Esophagus squamous epithelium (tissue), 5 donors: ENCODE measurements around the gene RBM17. TPM values are rescaled to one million over a fixed set of nuclear protein-coding genes. Genes with fewer than 3 reads are reported as not detected.
A peak's percentile ranks its signal among the peaks of the same experiment; 100 is the strongest.

Source experiments
- DNase-seq: peaks from one replicate; lab custom pipeline; 2025; lab: John Stamatoyannopoulos, UW
- H3K27ac ChIP-seq, 4 donors: fragments of 200-600 bp; sonication (generic); one replicate each; pipeline ENCODE4 v1.5.1; 2016 to 2019; ENCODE audit warnings: mild to moderate bottlenecking in 1 of 4
- H3K27me3 ChIP-seq, 4 donors: fragments of 200-600 bp; sonication (generic); 1 replicate in 3 of 4; 2 replicates in 1 of 4; pipeline versions ENCODE4 v1.5.1 to v1.6.0; 2017 to 2021; ENCODE audit warnings: antibody characterized with exemption in 1 of 4
- H3K36me3 ChIP-seq, 3 donors: fragments of 200-600 bp; sonication (generic); one replicate each; pipeline ENCODE4 v1.5.1; 2016 to 2019
- H3K4me1 ChIP-seq, 3 donors: fragments of 200-600 bp; sonication (generic); one replicate each; pipeline ENCODE4 v1.5.1; 2017 to 2019
- H3K4me3 ChIP-seq, 4 donors: fragments of 200-600 bp; sonication (generic); 1 replicate in 3 of 4; 2 replicates in 1 of 4; pipeline ENCODE4 v1.5.1; 2016 to 2019; ENCODE audit warnings: mild to moderate bottlenecking in 2 of 4, moderate library complexity in 1 of 4
- H3K9me3 ChIP-seq, 3 donors: fragments of 200-600 bp; sonication (generic); one replicate each; pipeline ENCODE4 v1.5.1; 2016 to 2019
- POLR2A ChIP-seq, 4 donors: fragments of 450-650 bp; IDR thresholded peaks; one replicate each; pipeline ENCODE4 v1.6.1; 2017; ENCODE audit warnings: antibody characterized with exemption in 4 of 4, mild to moderate bottlenecking in 4 of 4, moderate library complexity in 3 of 4
- WGBS, 2 donors: methylation state at CpG; one replicate each; pipeline ENCODE4 v1.1.5; 2018; 5-methylcytosine and 5-hydroxymethylcytosine counted together
- intact Hi-C: fragments of 100-400 bp; cut with DNase I; formaldehyde crosslinking; loops from one replicate; pipeline ENCODE4 v1.15.0; 2022
- total RNA-seq, 4 donors: library from RNA; depleted of rRNA; stranded (reverse); fragments of >200 nt; gene quantifications; one replicate each; pipeline ENCODE4 v1.1.0, GENCODE V29; 2016
- TF ChIP-seq, protein P1 (sequence below), 6 experiments: fragments of 450-650 bp in 4 of 6; fragments of 200-600 bp in 2 of 6; sonication (generic) in 2 of 6; IDR thresholded peaks; one replicate each; pipeline ENCODE4 v1.5.1; 2016 to 2019; ENCODE audit warnings: antibody characterized with exemption in 6 of 6, mild to moderate bottlenecking in 4 of 6, moderate library complexity in 4 of 6
- donor health status: DM: yes; HTN: yes; CAD: no.

RBM17 gene
- total RNA-seq, 4 donors from 2014 or later = 35.7 to 61.8 (median 39.4) TPM

DNA sequence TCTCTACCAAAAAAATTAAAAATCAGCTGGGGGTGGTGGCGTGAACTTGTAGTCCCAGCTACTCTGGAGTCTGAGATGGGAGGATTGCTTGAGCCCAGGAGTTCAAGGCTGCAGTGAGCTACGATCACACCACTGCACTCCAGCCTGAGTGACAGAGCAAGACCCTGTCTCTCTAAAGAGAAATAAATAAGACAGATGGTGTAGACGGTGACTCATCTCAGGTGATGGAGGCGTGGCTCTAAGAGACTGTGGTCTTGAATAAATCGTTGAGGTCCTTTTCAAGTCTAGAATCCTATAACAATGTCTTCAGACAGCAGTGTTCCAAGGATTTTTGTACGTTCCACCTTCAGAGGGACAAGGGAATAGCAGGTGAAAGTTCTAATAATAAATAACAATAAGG, 60.1 kb downstream of the RBM17 start:
- intact Hi-C loops = no loop called here
- Histone ChIP-seq H3K9me3 (no peaks in the 10 kb centered on the region), H3K27me3 (no peaks in the 10 kb centered on the region), H3K27ac (no peak overlapping the region), H3K4me1 (peaks cover 9 to 63% (median 10%) of the 10 kb centered on the region in 3 donors), H3K4me3 (no peak overlapping the region), H3K36me3 (no peaks in the 10 kb centered on the region)
- DNase-seq = no peak
- no peak for TF ChIP-seq POLR2A (IDR thresholded peaks at IDR 0.05)
- TF ChIP-seq, protein P1, sequence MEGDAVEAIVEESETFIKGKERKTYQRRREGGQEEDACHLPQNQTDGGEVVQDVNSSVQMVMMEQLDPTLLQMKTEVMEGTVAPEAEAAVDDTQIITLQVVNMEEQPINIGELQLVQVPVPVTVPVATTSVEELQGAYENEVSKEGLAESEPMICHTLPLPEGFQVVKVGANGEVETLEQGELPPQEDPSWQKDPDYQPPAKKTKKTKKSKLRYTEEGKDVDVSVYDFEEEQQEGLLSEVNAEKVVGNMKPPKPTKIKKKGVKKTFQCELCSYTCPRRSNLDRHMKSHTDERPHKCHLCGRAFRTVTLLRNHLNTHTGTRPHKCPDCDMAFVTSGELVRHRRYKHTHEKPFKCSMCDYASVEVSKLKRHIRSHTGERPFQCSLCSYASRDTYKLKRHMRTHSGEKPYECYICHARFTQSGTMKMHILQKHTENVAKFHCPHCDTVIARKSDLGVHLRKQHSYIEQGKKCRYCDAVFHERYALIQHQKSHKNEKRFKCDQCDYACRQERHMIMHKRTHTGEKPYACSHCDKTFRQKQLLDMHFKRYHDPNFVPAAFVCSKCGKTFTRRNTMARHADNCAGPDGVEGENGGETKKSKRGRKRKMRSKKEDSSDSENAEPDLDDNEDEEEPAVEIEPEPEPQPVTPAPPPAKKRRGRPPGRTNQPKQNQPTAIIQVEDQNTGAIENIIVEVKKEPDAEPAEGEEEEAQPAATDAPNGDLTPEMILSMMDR (IDR thresholded peaks at IDR 0.05) = no peak
- 70% methylated on average over 6 of the region's 6 CpGs for WGBS, 2 donors

DNA sequence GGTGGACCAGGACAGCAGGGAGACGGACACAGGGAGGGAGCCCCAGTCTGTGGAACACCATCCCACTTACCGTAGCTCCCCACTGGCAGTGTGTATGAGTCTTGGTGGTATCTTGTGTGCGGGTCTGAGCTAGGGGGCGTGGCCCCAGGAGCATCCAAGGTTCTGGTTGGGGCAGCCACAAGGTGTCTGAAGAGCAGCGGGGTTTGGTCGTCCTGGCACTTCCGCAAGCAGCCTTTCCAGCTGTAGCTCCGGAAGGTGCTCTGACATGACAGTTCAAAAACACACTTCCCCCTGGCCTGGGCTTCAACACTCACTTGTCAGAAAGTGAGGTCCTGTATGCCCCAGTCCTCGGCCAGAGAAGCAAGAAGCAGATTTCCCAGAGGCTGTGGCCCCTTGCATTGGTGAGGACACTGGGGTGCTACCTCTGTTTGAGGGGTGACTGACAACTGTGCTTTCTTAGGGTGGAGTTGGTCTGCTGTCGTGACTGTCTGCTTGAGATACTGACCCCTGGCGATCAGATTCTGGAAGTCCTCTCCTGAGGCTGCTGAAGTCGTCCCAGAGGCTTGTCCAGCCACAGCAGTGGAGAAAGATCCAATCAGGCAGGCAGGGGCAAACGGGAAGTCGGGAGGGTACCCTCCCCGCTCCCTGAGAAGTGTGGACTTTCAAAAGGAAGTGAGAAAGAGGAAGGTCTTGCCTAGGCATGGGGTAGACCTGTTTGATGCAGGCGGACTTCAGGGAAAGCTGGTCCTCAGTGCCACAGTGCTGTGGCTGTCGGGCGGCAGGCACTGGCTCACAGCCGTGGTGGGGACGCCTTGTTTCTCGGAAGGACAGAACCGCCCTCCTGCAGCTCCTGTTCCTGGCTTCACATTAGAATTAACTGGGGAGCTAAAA, 62.5 kb downstream of the RBM17 start:
- H3K9me3 ChIP-seq = no peaks in the 10 kb centered on the region
- H3K36me3 ChIP-seq = no peaks in the 10 kb centered on the region
- no peak for TF ChIP-seq POLR2A (IDR thresholded peaks at IDR 0.05)
- TF ChIP-seq, protein P1 (IDR thresholded peaks at IDR 0.05) = peak; percentile 43 to 59 (median 52)
- peak overlapping the region; percentile 20 to 68 (median 39) for H3K27ac ChIP-seq
- H3K27me3 ChIP-seq = no peaks in the 10 kb centered on the region
- H3K4me3 ChIP-seq = no peak overlapping the region
- DNase-seq = no peak
- peaks cover 2 to 44% (median 10%) of the 10 kb centered on the region in 3 donors for H3K4me1 ChIP-seq
- WGBS, 2 donors = 64 to 67% methylated on average over 6 to 12 of the region's 22 CpGs
- intact Hi-C loops = no loop called here

DNA sequence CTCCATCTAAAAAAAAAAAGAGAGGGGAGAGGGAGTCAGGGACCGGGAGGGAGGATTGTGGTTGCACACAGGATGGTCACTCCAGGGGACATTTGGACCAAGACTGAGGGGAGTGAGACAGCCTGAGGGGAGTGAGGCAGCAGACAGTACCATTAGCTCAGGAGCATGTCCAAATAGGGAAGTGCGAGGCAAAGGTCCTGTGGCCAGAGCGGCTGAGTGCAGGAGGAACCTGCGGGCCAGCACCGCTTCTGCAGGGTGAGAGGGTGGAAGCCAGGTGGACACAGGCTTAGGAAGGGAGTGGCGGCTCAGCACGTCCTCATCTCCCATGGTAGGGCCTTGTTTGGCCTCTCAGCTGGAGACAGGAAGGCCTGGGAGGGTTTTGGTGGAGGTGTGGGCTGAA, 65.0 kb downstream of the RBM17 start:
- no peak overlapping the region for H3K27ac ChIP-seq
- intact Hi-C loops = no loop called here
- no peaks in the 10 kb centered on the region for H3K27me3 ChIP-seq
- DNase-seq = no peak
- peaks cover 0 to 29% (median 6%) of the 10 kb centered on the region in 3 donors for H3K4me1 ChIP-seq
- 79 to 89% methylated on average over 7 of the region's 7 CpGs for WGBS, 2 donors
- no peaks in the 10 kb centered on the region for H3K36me3 ChIP-seq
- H3K4me3 ChIP-seq = no peak overlapping the region
- no peak for TF ChIP-seq POLR2A (IDR thresholded peaks at IDR 0.05)
- TF ChIP-seq, protein P1 (IDR thresholded peaks at IDR 0.05) = no peak
- no peaks in the 10 kb centered on the region for H3K9me3 ChIP-seq

DNA sequence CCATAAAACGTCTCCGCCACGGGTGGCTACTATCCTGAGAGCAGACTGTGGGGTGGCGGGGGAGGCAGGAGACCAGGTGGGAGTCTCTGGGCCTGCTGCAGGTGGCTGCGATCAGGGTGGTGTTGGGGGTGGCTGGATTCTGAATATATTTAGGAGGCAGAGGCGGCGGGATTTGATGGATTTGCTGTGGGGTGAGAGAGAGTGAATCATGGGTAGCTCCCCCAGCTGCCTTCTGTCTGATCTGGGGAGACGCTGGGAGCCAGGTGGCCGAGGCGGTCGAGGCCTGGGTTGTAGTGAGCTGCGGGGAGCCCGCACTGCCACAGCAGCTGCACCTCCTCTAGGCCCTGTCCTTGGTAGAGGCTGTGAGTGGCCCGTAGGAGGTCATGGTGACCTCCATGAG, 65.7 kb downstream of the RBM17 start:
- no peak overlapping the region for H3K27ac ChIP-seq
- TF ChIP-seq POLR2A (IDR thresholded peaks at IDR 0.05) = no peak
- TF ChIP-seq, protein P1 (IDR thresholded peaks at IDR 0.05) = no peak
- peaks cover 0 to 29% (median 6%) of the 10 kb centered on the region in 3 donors for H3K4me1 ChIP-seq
- H3K4me3 ChIP-seq = no peak overlapping the region
- H3K9me3 ChIP-seq = no peaks in the 10 kb centered on the region
- whole genome bisulfite sequencing, 2 donors = 90 to 100% methylated on average over 2 to 14 of the region's 14 CpGs
- no peaks in the 10 kb centered on the region for H3K27me3 ChIP-seq
- no peak for DNase-seq
- no peaks in the 10 kb centered on the region for H3K36me3 ChIP-seq
- intact Hi-C loops = no loop called here

DNA sequence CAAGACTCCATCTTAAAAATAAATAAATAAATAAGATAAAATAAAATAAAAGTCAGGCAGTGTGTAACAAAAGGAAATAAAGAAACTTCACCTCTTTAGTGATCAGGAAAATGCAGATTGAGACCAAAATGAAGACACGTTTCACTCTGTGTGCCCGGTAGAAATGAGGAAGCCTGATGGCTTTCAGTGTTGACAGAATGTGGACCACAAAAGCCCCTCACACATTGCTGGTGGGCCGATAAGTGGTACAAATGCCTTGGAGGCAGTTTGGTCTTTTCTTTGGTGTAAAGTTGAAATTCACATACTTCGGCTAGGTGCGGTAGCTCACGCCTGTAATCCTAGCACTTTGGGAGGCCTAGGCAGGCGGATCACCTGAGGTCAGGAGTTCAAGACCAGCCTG, 69.4 kb downstream of the RBM17 start:
- Histone ChIP-seq H3K4me1 (peaks cover 0 to 20% (median 11%) of the 10 kb centered on the region in 3 donors), H3K27me3 (no peaks in the 10 kb centered on the region), H3K27ac (peak overlapping the region; percentile 43 to 81 (median 74)), H3K36me3 (no peaks in the 10 kb centered on the region), H3K4me3 (no peak overlapping the region), H3K9me3 (no peaks in the 10 kb centered on the region)
- intact Hi-C loops = no loop called here
- TF ChIP-seq POLR2A (IDR thresholded peaks at IDR 0.05) = no peak
- TF ChIP-seq, protein P1 (IDR thresholded peaks at IDR 0.05) = no peak
- no peak for DNase-seq
- 91 to 94% methylated on average over 3 to 7 of the region's 7 CpGs for WGBS, 2 donors
